ENCODE measurements around the gene PRRC2B. TPM values are rescaled to one million over a fixed set of nuclear protein-coding genes. Genes with fewer than 3 reads are reported as not detected.
A peak's percentile ranks its signal among the peaks of the same experiment; 100 is the strongest.

PRRC2B gene
- total and polyA plus RNA-seq, 2 experiments from 2014 or later = 48.2 to 118 TPM

DNA sequence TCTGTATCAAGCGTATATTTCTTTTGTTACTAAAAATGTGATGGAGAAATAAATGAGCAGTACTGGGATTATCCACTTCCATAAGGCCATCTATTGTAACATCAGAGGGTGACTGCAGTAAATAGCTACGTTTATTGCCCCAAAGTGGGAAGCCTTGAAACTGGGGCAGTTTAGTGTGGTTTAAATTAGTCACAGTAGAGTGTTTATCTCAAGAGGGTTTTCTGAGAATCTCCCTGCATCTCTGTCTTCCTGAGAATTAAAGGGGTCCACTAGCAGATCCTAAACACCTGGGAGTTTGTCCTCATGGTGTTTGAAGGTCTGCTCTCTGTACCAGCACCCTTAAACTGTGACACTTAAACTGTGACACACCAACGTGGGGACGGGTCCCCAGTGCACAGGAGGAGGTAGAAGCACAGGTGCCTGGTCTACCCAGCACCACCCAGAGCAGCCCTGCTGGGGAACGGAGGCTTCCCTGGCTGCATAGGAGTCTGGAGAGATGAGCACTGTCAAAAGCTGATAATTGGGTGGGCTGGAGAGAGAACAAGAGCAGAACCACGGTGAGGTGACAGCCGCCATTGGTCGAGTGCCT is 25.2 kb downstream of the PRRC2B start:
- DNase-seq (ENCODE audit: low spot score) = no peak
- no peaks in the 10 kb centered on the region for H3K9me2 ChIP-seq (replicated peaks; ENCODE audit: insufficient read depth)
- no peak overlapping the region for H2AFZ ChIP-seq
- no peaks in the 10 kb centered on the region for H3K36me3 ChIP-seq (replicated peaks; ENCODE audit: insufficient read depth, low read depth)
- peaks cover 100% of the 10 kb centered on the region for H4K20me1 ChIP-seq (ENCODE audit: insufficient read depth, poor library complexity, severe bottlenecking)
- H3K4me3 ChIP-seq = no peak overlapping the region
- H3K4me1 ChIP-seq (ENCODE audit: insufficient read depth) = peaks cover 58% of the 10 kb centered on the region
- H3K27ac ChIP-seq = peak overlapping the region; percentile 90
- H3K9me3 ChIP-seq (ENCODE audit: low read depth) = no peaks in the 10 kb centered on the region
- H3K79me2 ChIP-seq = peaks cover 100% of the 10 kb centered on the region
- H3K4me2 ChIP-seq = peak overlapping the region; percentile 56
- no peaks in the 10 kb centered on the region for H3K27me3 ChIP-seq
- WGBS (ENCODE audit: low lambda C conversion rate, missing lambda C conversion rate) = 62% methylated on average over 8 of the region's 8 CpGs
- TF ChIP-seq, protein P1, sequence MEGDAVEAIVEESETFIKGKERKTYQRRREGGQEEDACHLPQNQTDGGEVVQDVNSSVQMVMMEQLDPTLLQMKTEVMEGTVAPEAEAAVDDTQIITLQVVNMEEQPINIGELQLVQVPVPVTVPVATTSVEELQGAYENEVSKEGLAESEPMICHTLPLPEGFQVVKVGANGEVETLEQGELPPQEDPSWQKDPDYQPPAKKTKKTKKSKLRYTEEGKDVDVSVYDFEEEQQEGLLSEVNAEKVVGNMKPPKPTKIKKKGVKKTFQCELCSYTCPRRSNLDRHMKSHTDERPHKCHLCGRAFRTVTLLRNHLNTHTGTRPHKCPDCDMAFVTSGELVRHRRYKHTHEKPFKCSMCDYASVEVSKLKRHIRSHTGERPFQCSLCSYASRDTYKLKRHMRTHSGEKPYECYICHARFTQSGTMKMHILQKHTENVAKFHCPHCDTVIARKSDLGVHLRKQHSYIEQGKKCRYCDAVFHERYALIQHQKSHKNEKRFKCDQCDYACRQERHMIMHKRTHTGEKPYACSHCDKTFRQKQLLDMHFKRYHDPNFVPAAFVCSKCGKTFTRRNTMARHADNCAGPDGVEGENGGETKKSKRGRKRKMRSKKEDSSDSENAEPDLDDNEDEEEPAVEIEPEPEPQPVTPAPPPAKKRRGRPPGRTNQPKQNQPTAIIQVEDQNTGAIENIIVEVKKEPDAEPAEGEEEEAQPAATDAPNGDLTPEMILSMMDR (IDR thresholded peaks at IDR 0.05; ENCODE audit: poor library complexity) = no peak
- TF ChIP-seq EZH2phosphoT487 (IDR thresholded peaks at IDR 0.05; ENCODE audit: low read depth, severe bottlenecking, unreplicated experiment) = no peak
- no peak for TF ChIP-seq EZH2 (IDR thresholded peaks at IDR 0.05; ENCODE audit: borderline replicate concordance)

DNA sequence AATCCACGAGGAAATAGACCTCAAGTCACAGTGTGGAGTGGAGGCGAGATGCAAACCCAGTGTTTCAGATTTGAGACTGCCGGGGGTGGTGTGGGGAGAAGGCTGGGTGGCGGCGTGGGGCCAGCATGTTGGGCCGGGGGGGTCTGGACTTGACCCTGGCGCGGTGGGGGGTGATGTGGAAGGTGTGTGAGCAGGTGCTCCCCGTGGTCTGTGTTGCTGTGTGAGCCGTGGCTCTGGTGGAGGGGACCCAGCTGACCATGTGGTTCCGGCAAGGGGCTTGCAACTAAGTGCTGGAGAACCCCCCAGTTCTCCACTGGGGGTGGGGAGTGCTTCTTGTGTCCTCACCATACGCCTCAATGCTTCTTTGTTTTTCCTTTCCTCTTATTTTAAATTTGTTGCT is 25.8 kb downstream of the PRRC2B start:
- 85% methylated on average over 11 of the region's 12 CpGs for WGBS (ENCODE audit: low lambda C conversion rate, missing lambda C conversion rate)
- Histone ChIP-seq H3K36me3 (replicated peaks; ENCODE audit: insufficient read depth, low read depth) (no peaks in the 10 kb centered on the region), H3K27ac (peak overlapping the region; percentile 90), H3K4me3 (no peak overlapping the region), H2AFZ (no peak overlapping the region), H4K20me1 (ENCODE audit: insufficient read depth, poor library complexity, severe bottlenecking) (peaks cover 100% of the 10 kb centered on the region), H3K79me2 (peaks cover 100% of the 10 kb centered on the region), H3K9me2 (replicated peaks; ENCODE audit: insufficient read depth) (no peaks in the 10 kb centered on the region), H3K9me3 (ENCODE audit: low read depth) (no peaks in the 10 kb centered on the region), H3K27me3 (no peaks in the 10 kb centered on the region), H3K4me2 (no peak overlapping the region), H3K4me1 (ENCODE audit: insufficient read depth) (peaks cover 58% of the 10 kb centered on the region)
- no peak for DNase-seq (ENCODE audit: low spot score)
- TF ChIP-seq, protein P1 (IDR thresholded peaks at IDR 0.05; ENCODE audit: poor library complexity) = no peak
- TF ChIP-seq EZH2phosphoT487 (IDR thresholded peaks at IDR 0.05; ENCODE audit: low read depth, severe bottlenecking, unreplicated experiment) = no peak
- TF ChIP-seq EZH2 (IDR thresholded peaks at IDR 0.05; ENCODE audit: borderline replicate concordance) = no peak

DNA sequence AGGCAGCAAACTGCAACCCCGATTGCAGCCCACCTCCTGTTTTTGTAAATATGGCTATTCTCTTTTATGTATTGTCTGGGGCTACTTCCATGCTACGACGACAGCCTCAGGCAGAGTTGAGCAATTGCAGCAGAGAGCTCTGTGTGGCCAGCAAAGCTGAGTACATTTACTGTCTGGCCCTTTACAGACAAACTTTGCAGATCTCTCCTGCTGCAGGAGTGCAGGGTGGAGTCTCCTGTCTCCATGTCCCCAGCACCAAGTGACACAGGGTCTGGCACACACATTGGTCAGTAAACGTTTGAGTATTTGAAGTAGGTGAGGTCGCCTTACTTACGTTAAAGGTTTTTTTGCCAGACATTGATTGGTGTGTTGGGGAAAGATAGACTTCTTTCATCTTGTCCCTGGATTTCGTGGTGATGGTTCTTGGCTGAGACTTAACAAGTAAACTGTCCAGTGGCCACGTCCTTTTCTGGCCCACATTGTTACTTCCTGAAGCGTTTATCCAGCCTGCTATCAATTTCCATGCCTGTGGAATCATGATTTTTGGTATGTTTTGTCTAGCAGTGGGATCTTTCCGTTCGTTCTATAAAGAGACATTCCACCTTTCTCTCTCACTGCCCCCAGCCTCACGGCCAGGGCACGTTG is 27.2 kb downstream of the PRRC2B start:
- no peaks in the 10 kb centered on the region for H3K9me3 ChIP-seq (ENCODE audit: low read depth)
- no peak overlapping the region for H2AFZ ChIP-seq
- H4K20me1 ChIP-seq (ENCODE audit: insufficient read depth, poor library complexity, severe bottlenecking) = peaks cover 100% of the 10 kb centered on the region
- TF ChIP-seq EZH2phosphoT487 (IDR thresholded peaks at IDR 0.05; ENCODE audit: low read depth, severe bottlenecking, unreplicated experiment) (no peak), EZH2 (IDR thresholded peaks at IDR 0.05; ENCODE audit: borderline replicate concordance) (no peak)
- TF ChIP-seq, protein P1 (IDR thresholded peaks at IDR 0.05; ENCODE audit: poor library complexity) = peak; percentile 27
- H3K79me2 ChIP-seq = peaks cover 100% of the 10 kb centered on the region
- H3K36me3 ChIP-seq (replicated peaks; ENCODE audit: insufficient read depth, low read depth) = no peaks in the 10 kb centered on the region
- peak overlapping the region; percentile 38 for H3K27ac ChIP-seq
- DNase-seq (ENCODE audit: low spot score) = peak; percentile 44
- H3K4me1 ChIP-seq (ENCODE audit: insufficient read depth) = peaks cover 58% of the 10 kb centered on the region
- 54% methylated on average over 13 of the region's 13 CpGs for WGBS (ENCODE audit: low lambda C conversion rate, missing lambda C conversion rate)
- no peaks in the 10 kb centered on the region for H3K27me3 ChIP-seq
- H3K4me2 ChIP-seq = peak overlapping the region; percentile 15
- no peaks in the 10 kb centered on the region for H3K9me2 ChIP-seq (replicated peaks; ENCODE audit: insufficient read depth)
- no peak overlapping the region for H3K4me3 ChIP-seq
